Astrocyte of the spinal cord (primary cell): ENCODE data around the gene ITCH.
A peak's percentile ranks its signal among the peaks of the same experiment; 100 is the strongest.
"Not testable (repeated sequence)": the region's sequence is repeated elsewhere in the genome, so short reads cannot be mapped to it uniquely, and the experiment has no call there.

ENCODE experiments used
- DNase-seq: peaks from one replicate; pipeline ENCODE4 v3.0.0; 2011; ENCODE audit warnings: low read depth, low spot score
- H3K4me3 ChIP-seq: 2 replicates; pipeline ENCODE4 v1.5.1; 2011; ENCODE audit warnings: low read depth, mild to moderate bottlenecking, low read length, moderate library complexity
- CTCF ChIP-seq: IDR thresholded peaks from 2 replicates; pipeline ENCODE4 v1.5.1; 2012; ENCODE audit warnings: low read depth, mild to moderate bottlenecking, low read length, inconsistent platforms
- in situ Hi-C: cut with HindIII; loops from 2 replicates; pipeline ENCODE4 v1.10.0; 2017; ENCODE audit warnings: low sequenced_read_pairs

Gene ITCH

GRCh38 chr20:34345402-34345736 is 17.7 kb upstream of the ITCH start:
- H3K4me3 ChIP-seq: no peak overlapping the region
- DNase-seq: no peak
- TF ChIP-seq CTCF: no peak
- in situ Hi-C loops: no loop called here

DNA sequence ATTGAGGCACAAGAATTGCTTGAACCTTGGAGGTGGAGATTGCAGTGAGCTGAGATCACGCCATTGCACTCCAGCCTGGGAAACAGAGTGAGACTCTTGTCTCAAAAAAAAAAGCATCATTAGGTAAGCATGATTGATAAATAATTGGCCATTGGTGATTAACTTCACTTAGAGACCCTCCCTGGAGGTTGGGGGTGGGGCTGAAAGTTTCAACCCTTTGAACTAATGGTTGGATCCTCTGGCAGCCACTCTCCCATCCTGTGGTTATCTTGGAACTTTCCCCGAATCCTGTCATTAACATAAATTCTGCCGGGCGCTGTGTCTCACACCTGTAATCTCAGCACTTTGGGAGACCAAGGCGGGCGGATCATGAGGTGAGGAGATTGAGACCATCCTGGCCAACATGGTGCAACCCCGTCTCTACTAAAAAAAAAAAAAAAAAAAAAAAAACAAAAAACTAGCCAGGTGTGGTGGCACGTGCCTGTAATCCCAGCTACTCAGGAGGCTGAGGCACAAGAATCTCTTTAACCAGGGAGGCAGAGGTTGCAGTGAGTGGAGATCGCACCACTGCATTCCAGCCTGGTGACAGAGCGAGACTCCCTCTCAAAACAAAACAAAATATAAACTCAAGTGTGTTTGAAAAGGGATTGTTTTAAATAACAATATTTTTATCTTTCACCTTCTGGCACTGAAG is 17.1 kb upstream of the ITCH start:
- H3K4me3 ChIP-seq, DNase-seq, in situ Hi-C loops: not testable (repeated sequence)

- DNase-seq, in situ Hi-C loops, H3K4me3 ChIP-seq: not testable (repeated sequence)
Observed at GRCh38 chr20:34346533-34346865, 16.6 kb upstream of the ITCH start.

GRCh38 chr20:34347571-34347970 is 15.5 kb upstream of the ITCH start:
- DNase-seq: no peak
- H3K4me3 ChIP-seq: no peak overlapping the region
- in situ Hi-C loops: no loop called here
- no peak for TF ChIP-seq CTCF

DNA sequence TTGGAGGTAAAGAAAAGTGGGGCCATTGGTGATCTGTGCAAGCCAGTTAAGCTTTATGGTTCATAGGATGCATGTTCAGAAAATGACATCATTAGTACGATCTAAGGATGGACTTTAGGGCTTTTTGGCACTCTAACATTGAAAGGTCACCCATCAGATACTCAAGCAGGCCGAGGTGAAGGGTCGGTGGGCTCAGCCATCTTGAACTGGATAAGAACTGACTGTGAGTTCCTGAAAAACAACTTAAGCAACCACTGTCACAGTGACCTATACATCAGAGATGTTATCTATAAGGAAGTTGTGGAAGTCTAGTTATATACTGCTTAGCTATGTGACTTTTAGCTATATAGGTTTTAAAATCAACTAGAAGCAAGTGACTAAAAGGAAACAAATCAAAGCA is 13.0 kb upstream of the ITCH start:
- H3K4me3 ChIP-seq: no peak overlapping the region
- no peak for TF ChIP-seq CTCF
- in situ Hi-C loops: no loop called here
- no peak for DNase-seq

- in situ Hi-C loops, H3K4me3 ChIP-seq, DNase-seq: not testable (repeated sequence)
Observed at GRCh38 chr20:34353467-34353866, 9.6 kb upstream of the ITCH start.

DNA sequence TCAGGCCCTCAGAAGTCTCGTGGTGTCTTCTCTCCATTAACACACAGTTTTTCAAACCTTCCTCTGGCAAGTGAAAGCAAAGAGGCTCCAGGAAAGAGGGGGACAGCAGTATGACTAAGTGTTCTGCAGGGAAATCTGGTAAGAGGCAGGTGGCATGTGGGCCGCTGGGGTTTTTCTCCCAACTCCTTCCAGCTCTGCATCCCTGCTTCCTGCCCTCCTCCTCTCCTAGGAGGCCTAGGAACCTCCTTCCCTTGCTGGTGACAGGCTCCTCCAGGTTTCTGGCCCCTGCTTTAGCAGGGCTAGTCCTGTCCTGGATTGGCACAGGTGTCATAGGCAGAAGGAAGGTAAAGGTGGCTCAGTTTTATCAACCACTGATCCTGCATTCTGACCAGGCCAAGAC is 7.6 kb upstream of the ITCH start:
- in situ Hi-C loops: no loop called here
- DNase-seq: no peak
- no peak overlapping the region for H3K4me3 ChIP-seq
- no peak for TF ChIP-seq CTCF

- in situ Hi-C loops, H3K4me3 ChIP-seq, DNase-seq: not testable (repeated sequence)
Observed at GRCh38 chr20:34359729-34360128, 3.3 kb upstream of the ITCH start.

DNA sequence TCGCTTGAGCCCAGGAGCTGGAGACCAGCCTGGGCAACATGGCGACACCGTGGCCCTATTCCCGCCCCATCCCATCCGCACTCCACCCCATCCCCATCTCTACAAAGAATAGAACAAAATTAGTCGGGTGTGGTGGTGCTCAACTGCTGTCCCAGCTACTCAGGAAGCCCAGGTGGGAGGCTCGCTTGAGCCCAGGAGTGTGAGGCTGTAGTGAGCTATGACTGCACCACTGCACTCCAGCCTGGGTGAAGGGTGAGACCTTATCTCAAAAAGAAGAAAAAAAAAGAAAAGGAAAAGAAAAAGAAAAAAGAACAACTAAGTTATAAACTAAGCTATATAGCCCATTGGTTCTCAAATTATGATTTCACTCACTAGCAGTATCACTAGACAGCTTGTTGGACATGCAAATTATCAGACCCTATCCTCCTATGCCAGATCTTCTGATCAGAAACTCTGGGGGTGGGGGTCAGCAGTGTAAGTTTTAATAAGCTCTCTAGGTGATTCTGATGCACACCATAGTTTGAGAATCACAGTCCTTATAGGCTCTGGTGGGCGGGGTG is 491 bp upstream of the ITCH start:
- H3K4me3 ChIP-seq: peak overlapping the region; percentile 88
- in situ Hi-C loops: no loop called here
- DNase-seq: no peak
- TF ChIP-seq CTCF: no peak
